H54 (cell line): ENCODE data around the gene ZBTB44.

Source experiments
- DNase-seq: peaks from one replicate; pipeline ENCODE4 v3.0.0; 2011; ENCODE audit warnings: low spot score, mixed read lengths; ENCODE audit not compliant: insufficient read length
- FAIRE-seq: peaks from 3 replicates; lab custom pipeline; 2011; peaks lifted over from hg19 to GRCh38; lab: Jason Lieb, UNC
- POLR2A ChIP-seq: IDR thresholded peaks from 2 replicates; pipeline ENCODE4 v1.6.1; 2011; ENCODE audit warnings: low read depth, mild to moderate bottlenecking, low read length

The ZBTB44 gene

DNA sequence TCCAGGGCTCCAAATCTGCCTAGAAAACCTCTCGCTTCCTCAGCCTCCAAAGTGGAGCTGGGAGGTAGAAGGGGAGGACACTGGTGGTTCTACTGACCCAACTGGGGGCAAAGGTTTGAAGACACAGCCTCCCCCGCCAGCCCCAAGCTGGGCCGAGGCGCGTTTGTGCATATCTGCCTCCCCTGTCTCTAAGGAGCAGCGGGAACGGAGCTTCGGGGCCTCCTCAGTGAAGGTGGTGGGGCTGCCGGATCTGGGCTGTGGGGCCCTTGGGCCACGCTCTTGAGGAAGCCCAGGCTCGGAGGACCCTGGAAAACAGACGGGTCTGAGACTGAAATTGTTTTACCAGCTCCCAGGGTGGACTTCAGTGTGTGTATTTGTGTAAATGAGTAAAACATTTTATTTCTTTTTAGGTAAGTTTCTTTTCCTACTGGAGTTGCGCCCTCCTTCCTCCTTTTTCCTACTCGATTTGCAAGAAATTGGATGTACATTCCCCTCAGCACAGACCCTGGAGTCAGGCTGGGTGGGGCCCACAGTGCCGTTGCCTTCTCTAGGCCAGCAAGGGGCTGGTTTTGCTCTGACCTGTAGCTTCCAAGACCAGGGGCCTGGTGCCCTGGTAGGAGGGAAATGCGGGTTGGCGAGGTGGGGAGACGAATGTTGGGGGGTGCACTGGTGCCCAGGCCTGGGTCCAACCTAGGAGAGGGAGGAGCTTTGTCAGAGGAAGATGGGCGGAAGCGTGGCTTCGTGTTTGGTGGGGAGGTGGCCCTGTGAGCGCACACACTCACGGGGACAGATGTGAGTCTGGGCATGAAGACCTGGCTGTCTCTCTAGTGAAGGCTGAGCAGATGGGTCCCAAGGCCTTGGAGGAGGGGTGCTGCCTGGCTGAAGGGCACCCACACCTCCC, 104.5 kb downstream of the ZBTB44 start:
- no peak for TF ChIP-seq POLR2A
- FAIRE-seq (no peak), DNase-seq (no peak)

DNA sequence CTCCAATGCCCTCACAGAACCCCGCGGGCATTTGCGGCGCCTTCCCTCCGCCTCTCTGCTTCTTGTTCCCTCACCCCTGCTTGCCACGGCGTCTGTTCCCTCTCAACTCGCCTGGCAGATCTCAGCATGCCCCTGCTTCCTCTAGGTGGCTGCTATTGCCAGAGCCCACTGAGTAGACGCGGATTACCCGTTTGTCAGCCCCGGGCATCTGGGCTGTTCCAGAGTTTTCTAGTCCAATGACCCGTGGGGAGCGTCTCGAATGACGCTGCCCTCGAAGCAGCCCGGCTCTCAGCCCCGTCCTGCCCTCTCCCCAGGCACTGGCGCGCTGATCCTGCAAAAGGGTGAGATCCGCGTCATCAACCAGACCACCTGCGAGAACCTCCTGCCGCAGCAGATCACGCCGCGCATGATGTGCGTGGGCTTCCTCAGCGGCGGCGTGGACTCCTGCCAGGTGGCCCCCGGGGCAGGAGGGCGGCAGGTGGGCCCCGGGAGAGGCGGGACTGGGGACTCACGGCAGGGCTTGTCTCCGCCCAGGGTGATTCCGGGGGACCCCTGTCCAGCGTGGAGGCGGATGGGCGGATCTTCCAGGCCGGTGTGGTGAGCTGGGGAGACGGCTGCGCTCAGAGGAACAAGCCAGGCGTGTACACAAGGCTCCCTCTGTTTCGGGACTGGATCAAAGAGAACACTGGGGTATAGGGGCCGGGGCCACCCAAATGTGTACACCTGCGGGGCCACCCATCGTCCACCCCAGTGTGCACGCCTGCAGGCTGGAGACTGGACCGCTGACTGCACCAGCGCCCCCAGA, 105.4 kb downstream of the ZBTB44 start:
- FAIRE-seq (no peak), DNase-seq (no peak)
- TF ChIP-seq POLR2A = no peak

DNA sequence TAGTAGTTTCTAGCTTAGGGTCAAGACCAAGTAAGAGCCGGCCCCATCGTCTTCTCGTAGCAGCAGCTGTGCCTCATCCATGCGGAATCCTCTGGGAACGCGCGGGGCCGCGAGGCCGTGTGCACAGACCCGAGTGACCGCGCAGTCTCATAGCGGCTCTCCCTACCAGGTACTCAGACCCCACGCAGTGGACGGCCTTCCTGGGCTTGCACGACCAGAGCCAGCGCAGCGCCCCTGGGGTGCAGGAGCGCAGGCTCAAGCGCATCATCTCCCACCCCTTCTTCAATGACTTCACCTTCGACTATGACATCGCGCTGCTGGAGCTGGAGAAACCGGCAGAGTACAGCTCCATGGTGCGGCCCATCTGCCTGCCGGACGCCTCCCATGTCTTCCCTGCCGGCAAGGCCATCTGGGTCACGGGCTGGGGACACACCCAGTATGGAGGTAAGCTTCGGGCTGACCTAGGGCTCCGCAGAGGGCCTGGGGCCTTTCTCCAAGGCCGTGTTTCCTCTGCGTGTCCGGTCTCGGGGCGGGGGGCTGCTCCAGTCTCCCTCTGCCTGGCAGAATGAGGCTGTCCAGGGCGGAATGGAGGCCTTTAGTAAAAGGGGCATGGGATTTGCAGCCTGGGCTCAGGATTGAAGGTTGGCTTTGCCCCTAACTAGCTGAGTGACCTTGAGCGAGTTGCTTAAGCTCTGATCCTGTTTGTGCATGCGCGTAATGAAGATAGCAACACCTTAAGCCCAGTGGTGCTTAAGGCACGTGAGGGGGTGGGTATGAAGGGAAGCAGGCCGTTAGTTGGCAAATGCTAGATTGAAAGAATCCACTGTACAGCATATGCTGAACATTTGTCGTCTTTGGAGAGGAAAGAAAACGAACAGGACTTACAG, 106.2 kb downstream of the ZBTB44 start:
- TF ChIP-seq POLR2A = no peak
- no peak for DNase-seq
- no peak for FAIRE-seq

DNA sequence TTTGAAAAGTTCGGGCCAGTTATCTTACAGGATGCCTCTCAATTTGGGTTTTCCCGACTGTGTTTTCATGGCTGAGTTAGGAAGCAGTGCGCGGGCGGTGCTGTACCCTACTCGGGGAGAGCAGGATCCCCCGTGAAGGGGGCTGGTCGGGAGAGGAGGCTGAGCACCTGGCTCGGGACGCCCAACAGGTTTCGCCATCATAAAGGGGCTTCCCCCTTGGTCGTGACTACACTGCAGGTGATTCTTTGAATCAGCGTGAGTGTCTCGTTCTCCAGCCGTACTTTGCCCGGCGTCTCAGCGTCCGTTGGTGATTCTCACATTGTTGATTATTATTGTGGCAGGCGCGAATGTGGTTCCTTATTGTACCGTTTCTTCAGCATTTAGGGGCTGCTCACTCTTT, 108.6 kb downstream of the ZBTB44 start:
- no peak for FAIRE-seq
- DNase-seq = no peak
- no peak for TF ChIP-seq POLR2A

DNA sequence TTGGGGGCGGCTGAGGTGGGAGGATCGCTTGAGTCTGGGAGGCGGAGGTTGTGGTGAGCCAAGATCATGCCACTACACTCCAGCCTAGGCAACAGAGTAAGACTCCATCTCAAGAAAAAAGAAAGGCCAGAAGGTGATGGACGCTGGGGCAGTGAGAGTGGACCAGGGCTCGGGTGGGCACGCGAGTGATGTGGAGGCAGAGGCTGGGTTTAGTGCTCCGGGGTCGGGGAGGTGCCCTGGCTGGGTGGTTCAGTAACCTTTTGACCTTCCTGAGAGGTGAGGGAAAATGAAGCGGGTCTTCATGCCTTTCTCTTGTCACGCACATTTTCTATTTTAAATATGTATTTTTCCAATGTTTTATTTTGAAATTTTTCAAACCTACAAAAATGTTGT, 110.0 kb downstream of the ZBTB44 start:
- DNase-seq (no peak), FAIRE-seq (no peak)
- no peak for TF ChIP-seq POLR2A

DNA sequence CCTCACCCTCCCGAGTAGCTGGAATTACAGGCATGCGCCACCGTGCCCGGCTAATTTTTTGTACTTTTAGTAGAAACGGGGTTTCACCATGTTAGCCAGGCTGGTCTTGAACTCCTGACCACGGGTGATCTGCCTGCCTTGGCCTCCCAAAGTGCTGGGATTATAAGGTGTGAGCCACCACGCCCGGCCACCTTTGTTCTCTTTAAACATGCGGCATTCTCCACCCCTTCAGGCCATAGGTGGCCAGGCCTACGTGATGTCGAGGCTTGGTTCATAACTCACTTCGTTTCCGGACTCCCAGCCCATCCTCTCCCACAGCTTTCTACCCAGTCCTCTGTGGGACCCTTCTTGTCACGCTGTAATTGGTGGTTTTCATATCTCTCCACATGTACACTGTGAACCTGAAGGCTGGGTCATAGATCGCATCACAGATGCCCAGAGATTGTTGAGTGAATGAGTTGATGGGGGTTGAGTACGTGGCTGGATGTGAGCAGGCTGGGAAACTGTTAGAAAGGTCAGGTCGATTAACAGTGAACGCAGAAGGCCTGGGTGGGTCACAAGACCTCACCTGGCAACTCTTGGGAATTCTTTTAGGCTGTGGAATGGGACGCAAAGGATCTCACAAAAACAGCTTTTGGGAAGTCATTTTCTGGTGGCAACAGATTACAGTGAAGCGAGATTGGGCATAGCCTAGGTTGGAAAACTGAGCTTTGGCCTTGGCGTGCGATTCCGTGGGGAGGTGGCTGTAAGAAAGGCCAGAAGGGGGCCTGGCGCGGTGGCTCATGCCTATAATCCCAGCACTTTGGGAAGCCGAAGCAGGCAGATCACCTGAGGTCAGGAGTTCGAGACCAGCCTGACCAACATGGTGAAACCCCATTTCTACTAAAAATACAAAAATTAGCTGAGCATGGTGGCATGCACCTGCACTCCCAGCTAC, 110.7 kb downstream of the ZBTB44 start:
- DNase-seq (no peak), FAIRE-seq (no peak)
- TF ChIP-seq POLR2A = no peak

DNA sequence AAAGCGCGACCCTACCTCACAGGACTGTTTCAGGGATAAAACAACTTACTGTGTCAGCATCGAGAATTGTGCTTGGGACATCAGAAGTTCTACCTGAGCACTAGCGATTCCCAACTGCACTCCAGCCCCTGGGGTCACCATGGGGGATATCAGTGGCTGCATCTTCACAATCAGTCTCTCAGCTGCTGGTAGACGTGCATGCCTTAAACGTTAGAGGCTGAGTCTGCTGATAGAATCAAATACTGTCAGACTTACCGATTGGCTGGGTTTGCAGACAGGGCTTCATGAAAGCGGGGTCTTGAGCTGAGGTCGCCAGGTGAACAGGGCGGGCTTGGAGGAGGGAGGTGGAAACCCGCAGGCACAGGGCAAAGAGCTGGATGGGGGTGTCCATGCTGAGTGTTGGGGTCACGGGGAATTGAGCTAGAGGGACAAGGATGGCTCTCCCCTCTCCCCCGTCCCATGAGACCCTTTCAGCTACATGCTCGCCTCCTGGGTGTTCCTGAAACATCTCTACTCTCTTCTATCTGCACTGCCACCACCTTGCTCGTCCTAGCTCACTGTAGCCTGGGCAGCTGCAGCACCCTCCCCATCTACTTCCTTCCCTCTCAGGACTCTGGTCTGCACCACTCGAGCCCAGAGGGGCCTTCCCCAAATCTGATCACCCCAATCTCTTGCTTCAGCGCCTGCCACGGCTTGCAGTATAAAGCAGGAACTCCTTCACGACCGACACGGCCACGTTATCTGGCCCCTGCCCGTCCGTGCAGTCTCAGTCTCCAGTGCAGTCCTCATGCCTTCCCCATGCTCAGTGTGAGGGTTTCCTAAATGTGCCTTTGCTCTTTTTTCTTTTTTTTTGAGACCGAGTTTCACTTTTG, 111.7 kb downstream of the ZBTB44 start:
- TF ChIP-seq POLR2A = no peak
- FAIRE-seq (no peak), DNase-seq (no peak)

DNA sequence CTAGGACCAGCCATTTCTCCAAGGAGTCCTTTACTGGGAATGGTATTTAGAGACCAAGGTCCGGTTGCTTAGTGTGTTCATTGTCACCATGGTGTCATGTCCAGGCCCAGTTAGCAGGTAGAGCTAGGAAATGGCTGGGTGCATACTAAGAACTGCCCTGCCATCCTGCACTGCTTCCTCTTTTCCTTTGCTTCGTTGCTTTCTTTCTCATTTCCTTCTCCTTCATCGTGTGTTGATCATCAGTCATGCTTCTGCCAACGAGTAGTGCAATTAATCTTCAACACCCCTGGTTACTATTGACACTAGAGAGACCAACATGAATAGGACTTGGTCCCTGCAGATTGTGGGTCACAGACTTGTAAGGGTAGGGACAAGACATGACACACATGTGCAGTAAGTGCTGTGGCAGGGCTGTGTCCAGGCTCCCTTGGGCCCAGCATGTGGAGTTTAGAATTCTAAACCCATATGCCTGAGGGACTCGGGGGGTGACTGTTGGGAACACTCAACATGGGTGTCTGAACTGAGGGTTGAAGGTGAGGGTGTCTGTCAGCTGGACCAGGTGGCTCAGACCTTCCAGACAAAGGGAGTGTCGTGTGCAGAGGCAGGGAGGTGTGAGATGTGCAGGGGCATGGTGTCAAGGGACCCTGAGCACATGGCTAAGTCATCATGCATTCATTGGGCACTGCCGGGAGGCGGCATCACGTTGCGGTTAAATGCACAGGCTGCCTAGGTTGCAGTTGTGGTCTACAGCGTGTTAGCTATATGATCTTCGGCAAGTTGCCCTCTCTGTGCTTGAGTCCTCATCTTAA, 112.5 kb downstream of the ZBTB44 start:
- DNase-seq = no peak
- FAIRE-seq = no peak

DNA sequence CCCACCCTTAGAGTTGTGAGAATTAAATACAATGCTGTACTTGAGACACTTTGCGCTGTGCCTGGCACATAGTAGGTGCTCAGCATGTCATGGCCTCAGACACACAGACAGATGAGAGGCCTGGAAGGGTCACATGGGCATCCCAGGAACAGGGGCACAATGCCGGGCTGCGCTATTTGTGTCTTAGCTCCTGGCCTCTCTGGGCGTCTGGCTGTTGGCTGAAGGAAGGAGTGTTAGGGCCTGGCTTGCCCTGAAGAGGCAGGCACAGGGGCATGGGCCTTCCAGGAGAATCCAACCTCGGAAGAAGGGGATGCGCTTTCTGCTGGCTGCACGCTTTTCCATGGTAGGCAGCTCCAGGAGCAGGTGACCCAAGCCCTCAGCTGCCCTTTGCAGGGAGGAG, 113.7 kb downstream of the ZBTB44 start:
- FAIRE-seq (no peak), DNase-seq (no peak)
- TF ChIP-seq POLR2A = no peak

More for the DNA sequence above, 112.5 kb downstream of the ZBTB44 start:
- no peak for TF ChIP-seq POLR2A

DNA sequence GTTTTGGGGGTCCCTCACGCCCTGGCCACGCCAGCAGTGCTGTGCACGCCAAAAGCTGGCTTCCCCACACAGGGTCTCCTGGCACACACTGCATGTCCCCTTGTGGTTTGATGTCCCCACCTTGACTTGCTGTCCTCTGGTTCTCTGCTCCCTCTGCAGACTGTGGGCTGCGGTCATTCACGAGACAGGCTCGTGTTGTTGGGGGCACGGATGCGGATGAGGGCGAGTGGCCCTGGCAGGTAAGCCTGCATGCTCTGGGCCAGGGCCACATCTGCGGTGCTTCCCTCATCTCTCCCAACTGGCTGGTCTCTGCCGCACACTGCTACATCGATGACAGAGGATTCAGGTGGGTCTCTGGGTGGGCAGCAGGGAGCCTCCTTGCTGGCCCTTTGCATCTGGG, 114.9 kb downstream of the ZBTB44 start:
- DNase-seq = no peak
- no peak for TF ChIP-seq POLR2A
- no peak for FAIRE-seq

DNA sequence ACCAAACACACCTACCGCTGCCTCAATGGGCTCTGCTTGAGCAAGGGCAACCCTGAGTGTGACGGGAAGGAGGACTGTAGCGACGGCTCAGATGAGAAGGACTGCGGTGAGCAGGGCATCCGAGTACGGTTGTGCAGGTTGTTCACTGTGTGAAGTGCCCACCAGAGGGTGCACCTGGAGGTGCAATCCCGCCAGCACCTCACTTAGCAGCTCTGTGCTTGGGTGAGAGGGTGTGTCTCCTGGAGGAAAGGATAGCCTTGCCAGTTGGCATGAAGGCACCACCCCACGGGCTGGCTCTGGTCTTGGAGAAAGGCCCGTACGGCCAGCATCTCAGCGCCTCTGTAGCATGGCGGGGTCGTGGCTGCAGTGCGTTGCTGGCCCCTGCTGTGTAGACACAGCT, 115.8 kb downstream of the ZBTB44 start:
- no peak for FAIRE-seq
- no peak for TF ChIP-seq POLR2A
- DNase-seq = no peak
